ENCODE data around the gene CLGN.

Gene CLGN, protein sequence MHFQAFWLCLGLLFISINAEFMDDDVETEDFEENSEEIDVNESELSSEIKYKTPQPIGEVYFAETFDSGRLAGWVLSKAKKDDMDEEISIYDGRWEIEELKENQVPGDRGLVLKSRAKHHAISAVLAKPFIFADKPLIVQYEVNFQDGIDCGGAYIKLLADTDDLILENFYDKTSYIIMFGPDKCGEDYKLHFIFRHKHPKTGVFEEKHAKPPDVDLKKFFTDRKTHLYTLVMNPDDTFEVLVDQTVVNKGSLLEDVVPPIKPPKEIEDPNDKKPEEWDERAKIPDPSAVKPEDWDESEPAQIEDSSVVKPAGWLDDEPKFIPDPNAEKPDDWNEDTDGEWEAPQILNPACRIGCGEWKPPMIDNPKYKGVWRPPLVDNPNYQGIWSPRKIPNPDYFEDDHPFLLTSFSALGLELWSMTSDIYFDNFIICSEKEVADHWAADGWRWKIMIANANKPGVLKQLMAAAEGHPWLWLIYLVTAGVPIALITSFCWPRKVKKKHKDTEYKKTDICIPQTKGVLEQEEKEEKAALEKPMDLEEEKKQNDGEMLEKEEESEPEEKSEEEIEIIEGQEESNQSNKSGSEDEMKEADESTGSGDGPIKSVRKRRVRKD

DNA sequence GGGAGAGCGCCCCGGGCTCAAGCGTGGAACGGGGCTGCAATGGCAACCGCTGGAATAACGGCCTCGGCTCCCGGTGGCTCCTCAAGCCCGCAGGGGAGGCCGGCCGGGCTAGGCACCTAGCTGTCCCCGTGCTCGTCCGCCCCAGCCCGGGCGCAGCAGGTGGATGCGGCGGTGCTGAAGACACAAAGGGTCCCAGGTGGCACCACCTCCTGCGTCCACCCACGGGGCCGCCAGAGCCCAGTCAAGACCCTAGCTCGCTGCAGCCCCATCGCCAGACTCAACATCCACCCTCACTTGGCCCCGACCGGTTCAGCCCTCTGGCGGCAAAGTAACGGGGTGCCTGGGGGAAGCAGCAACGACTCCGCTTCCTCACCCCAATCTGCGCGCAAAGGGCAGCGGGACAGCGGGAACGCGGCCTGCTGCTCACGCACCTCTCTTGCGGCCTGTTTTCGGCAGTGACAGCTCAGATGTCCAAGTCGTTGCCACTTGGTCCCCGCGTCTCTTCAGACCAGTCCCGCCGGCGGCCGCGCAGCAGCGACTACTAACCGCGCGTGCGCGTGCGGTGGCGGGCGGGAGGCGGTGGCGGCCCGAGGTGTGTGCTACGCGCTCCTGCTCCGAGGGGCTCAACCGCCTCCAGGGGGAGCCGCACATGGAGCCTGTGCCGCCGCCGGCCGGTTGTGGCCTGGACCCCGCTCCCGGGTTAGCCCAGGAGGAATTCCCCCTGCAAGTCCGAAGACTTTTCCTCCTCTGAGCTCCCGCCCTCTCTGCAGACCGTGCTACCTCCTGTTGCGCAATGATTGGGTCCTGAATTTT, at the start of gene CLGN:
Gene CLGN (minus strand): TSS at position 543 of the 813 bp plus-strand sequence. CDS start 14,570 bp downstream, outside the sequence.
- TF ChIP-seq, protein P1, sequence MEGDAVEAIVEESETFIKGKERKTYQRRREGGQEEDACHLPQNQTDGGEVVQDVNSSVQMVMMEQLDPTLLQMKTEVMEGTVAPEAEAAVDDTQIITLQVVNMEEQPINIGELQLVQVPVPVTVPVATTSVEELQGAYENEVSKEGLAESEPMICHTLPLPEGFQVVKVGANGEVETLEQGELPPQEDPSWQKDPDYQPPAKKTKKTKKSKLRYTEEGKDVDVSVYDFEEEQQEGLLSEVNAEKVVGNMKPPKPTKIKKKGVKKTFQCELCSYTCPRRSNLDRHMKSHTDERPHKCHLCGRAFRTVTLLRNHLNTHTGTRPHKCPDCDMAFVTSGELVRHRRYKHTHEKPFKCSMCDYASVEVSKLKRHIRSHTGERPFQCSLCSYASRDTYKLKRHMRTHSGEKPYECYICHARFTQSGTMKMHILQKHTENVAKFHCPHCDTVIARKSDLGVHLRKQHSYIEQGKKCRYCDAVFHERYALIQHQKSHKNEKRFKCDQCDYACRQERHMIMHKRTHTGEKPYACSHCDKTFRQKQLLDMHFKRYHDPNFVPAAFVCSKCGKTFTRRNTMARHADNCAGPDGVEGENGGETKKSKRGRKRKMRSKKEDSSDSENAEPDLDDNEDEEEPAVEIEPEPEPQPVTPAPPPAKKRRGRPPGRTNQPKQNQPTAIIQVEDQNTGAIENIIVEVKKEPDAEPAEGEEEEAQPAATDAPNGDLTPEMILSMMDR (conservative IDR thresholded peaks at IDR 0.05; ENCODE audit: low read length), result peak; percentile 29
- peak within 1 kb of the TSS; percentile 81 for H3K4me3 ChIP-seq (ENCODE audit: low read length)
- peak; percentile 38 for DNase-seq (ENCODE audit: low read depth)

DNA sequence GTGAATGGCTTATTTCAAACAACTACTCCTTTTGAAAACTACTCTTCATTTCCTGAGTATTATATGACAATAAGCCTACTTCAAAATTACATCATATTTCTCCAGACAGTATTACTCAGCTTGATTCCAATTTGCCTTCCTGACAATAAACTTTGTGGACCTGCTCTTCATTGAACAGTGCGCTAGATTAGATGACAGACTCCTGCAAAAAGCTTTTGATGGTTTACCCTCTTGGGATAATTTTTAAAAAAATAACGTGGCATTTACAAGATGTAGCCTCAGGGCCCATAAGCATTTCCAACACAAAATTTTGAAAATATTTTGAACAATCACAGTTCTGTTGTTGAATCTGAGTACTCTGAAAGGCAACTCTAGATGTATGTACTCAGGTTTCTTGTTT, 44.7 kb upstream of the CLGN start:
- TF ChIP-seq, protein P1 (conservative IDR thresholded peaks at IDR 0.05; ENCODE audit: low read length), result no peak
- no peak overlapping the region for H3K4me3 ChIP-seq (ENCODE audit: low read length)
- DNase-seq (ENCODE audit: low read depth), result no peak

DNA sequence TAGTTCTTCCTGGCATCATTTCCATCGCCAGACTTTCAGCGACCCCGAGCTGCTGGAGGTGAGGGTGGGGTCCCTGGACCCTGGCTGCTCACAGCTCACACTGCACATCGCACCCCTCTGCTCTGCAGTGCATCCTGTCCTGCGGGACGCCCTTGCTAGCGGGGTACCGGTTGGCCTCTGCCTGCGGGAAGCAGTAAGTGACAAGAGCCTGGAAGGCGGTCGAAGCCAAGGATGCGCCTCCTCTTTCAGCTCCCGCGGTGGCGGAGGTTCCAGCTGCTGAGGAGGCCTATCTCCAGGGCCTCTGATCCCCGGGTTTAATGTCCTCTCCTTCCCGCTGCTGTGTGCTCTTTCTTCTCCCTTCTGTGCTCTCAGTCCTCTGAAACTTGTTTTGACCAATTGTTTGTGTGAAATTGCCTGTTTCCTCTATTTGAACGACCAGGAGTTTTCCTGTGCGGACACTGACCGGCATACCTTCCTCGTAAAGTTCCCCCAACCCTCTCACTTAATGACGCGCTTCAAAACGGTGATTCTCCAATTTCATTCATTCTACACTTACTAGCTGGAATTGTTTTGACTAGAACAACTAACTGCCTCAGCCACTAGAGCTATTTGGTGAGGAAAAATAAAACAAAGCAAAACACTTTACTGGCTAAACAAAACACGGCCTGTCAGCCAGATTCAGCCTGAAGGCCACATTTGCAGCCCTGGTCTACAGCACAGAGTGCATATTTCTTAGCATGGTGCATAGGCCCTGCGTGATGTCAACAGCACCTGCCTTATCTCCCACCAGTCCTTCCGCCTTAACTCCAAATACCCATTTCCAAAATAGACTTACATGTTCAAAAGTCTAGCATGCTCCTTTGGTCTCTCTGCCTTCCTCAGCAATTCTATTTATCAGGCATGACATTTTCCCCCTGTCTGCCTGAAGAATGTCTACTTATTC, 42.6 kb upstream of the CLGN start:
- TF ChIP-seq, protein P1 (conservative IDR thresholded peaks at IDR 0.05; ENCODE audit: low read length), result no peak
- H3K4me3 ChIP-seq (ENCODE audit: low read length), result no peak overlapping the region
- DNase-seq (ENCODE audit: low read depth), result no peak

DNA sequence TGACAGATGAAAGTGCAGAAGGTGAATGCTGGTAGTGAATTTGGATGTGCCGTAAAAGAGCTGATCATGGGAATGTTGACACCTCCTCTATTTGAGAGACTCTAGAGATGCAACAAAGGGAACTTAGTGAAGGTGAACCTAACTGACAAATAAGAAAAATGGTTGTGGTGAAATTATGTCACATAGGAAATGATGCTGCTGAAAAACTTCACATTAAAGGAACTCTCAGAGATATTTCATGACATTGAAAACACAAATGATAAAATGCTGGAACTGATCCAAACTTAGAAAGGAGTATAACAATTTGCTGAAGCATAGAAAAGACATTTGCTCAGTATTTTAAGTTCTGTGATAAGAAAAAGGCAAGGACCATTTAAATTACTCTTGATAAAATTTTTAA, 38.7 kb upstream of the CLGN start:
- TF ChIP-seq, protein P1 (conservative IDR thresholded peaks at IDR 0.05; ENCODE audit: low read length), result no peak
- H3K4me3 ChIP-seq (ENCODE audit: low read length), result no peak overlapping the region
- no peak for DNase-seq (ENCODE audit: low read depth)

DNA sequence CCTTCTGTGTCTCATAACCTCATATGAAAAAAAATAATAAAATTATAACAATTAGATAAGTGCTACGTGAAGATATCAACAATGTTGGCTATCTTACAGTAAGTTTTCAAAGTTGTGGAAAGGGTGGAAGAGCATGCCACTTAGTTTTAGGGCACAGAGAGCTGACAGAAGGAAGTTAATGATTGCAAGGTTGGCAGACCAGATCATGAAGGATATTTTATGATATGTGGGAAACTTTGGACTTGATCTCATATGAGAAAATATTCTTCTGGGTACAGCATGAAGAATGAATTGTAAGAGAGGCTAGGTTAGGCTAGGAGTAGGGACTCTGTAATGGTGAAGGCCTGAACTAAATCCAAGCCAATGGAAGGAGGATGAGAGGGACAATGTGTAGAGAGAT, 36.2 kb upstream of the CLGN start:
- DNase-seq (ENCODE audit: low read depth), result no peak
- H3K4me3 ChIP-seq (ENCODE audit: low read length), result no peak overlapping the region
- TF ChIP-seq, protein P1 (conservative IDR thresholded peaks at IDR 0.05; ENCODE audit: low read length), result no peak

DNA sequence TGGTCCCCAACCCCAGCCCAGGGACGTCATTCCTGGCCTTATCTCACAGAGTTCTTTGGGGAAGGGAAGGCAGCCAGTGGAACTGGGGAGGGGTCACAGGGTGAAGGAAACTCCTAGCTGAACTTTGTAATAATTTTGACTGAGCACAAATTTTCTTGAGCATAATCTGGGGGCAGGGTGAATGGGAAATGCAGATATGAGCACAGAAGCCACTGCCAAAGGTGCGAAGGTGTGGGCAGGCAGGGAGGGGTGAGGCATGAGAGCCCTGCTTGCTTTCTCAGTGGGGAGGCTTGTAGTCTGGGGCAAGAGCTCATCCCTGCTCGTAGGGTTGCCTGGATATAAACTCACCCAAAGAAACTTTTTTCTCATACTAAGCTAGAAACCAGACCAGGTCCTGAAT, 35.7 kb upstream of the CLGN start:
- H3K4me3 ChIP-seq (ENCODE audit: low read length), result no peak overlapping the region
- TF ChIP-seq, protein P1 (conservative IDR thresholded peaks at IDR 0.05; ENCODE audit: low read length), result no peak
- DNase-seq (ENCODE audit: low read depth), result no peak
